Activated CD4-positive, alpha-beta T cell treated with anti-CD3 and anti-CD28 coated beads, Interleukin-2, amount 10 ng/mL, durations not matched to agents 7 days and 5 days (primary cell): ENCODE measurements around the gene ASCC1. TPM values are rescaled to one million over a fixed set of nuclear protein-coding genes. Genes with fewer than 3 reads are reported as not detected.

Experiments
- CTCF ChIA-PET: fragments of 350-600 bp; sonication (Branson Sonifier 250); formaldehyde crosslinking; loops from one replicate; lab custom pipeline; 2021; ENCODE audit warnings: antibody characterized with exemption; lab: Charles Lee
- POLR2A ChIA-PET: fragments of 350-600 bp; sonication (Branson Sonifier 250); formaldehyde crosslinking; loops from one replicate; lab custom pipeline; 2021; ENCODE audit warnings: antibody characterized with exemption; lab: Charles Lee
- DNase-seq: peaks from one replicate; pipeline ENCODE4 v3.0.0-alpha.2; 2020
- H3K27ac Mint-ChIP-seq: one replicate; pipeline ENCODE4 v1.8.0; 2021; ENCODE audit warnings: mild to moderate bottlenecking, moderate library complexity, mixed read lengths
- H3K27me3 Mint-ChIP-seq: one replicate; pipeline ENCODE4 v1.8.0; 2021; ENCODE audit warnings: mixed read lengths
- H3K36me3 Mint-ChIP-seq: one replicate; pipeline ENCODE4 v1.8.0; 2021; ENCODE audit warnings: low read depth, mixed read lengths
- H3K4me1 Mint-ChIP-seq: one replicate; pipeline ENCODE4 v1.8.0; 2021; ENCODE audit warnings: mixed read lengths
- H3K4me3 Mint-ChIP-seq: one replicate; pipeline ENCODE4 v1.8.0; 2021; ENCODE audit warnings: mild to moderate bottlenecking, moderate library complexity, mixed read lengths
- H3K9me3 Mint-ChIP-seq: one replicate; pipeline ENCODE4 v1.8.0; 2021; ENCODE audit warnings: mixed read lengths
- total RNA-seq, 2 experiments: library from RNA; stranded (reverse); gene quantifications; one replicate each; pipeline ENCODE4 v1.2.3, GENCODE V29; 2021

Gene ASCC1
- total RNA-seq, 2 experiments from 2014 or later: 24.8 to 35.6 TPM

- ChIA-PET CTCF (interaction anchor here (0.6 to 1.4 kb wide), 6 partner anchors 12 to 517 kb away, joined by 3 to 5 read pairs (median 4); no protein-coding TSS in a partner anchor), POLR2A (interaction anchor here (0.8 to 1.0 kb wide), 3 partner anchors 9 to 28 kb away, joined by 3 to 4 read pairs (median 4); no protein-coding TSS in a partner anchor)
- Mint-ChIP-seq H3K36me3 (peaks cover 46% of the 10 kb centered on the region), H3K4me3 (peak within 1 kb of the TSS; percentile 99), H3K4me1 (peaks cover 54% of the 10 kb centered on the region), H3K27ac (peak within 1 kb of the TSS; percentile 100), H3K9me3 (no peaks in the 10 kb centered on the region), H3K27me3 (no peaks in the 10 kb centered on the region)
- peak; percentile 81 for DNase-seq
Observed at GRCh38 chr10:72087969-72088888, 127.8 kb downstream of the ASCC1 start, which contains the start of gene SPOCK2. SPOCK2 (minus strand) TSS chr10:72088551; CDS start chr10:72088328, 223 bp downstream.

DNA sequence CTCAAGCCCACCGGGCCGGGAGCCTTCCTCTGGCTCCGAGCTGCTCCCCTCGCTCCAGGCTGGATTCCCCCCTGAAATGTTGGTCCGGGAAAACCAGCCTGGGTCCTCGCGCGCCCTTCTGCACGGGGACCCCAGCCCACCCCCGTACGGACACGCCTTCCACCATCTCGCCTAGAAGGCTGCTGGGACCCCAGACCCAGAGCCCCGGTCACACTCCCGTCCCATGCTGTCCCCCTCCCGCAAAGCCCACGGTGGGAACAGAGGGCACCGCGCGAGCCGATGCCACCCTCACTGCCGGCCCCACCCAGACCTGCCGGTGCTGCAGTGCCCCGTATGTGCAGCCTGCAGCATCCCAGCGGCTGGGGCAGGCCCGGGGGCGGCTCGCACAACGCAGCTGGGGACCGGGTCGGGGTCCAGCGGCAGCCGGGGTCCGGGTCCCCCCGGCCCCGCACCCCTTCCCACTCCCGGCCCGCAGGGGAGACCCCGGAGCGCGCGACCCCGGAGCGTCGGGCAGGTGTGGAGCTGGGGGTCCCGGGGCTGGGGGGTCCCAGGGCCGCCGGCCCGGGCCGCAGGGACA, 128.6 kb downstream of the ASCC1 start:
- ChIA-PET CTCF (interaction anchor here (0.7 to 1.1 kb wide), 3 partner anchors 9 to 123 kb away, joined by 3 read pairs; no protein-coding TSS in a partner anchor), POLR2A (no interaction called here)
- DNase-seq: peak; percentile 50
- Mint-ChIP-seq H3K27ac (peak overlapping the region; percentile 93), H3K9me3 (no peaks in the 10 kb centered on the region), H3K4me3 (peak overlapping the region; percentile 79), H3K4me1 (peaks cover 60% of the 10 kb centered on the region), H3K36me3 (peaks cover 50% of the 10 kb centered on the region), H3K27me3 (no peaks in the 10 kb centered on the region)

GRCh38 chr10:72086466-72087391, 129.3 kb downstream of the ASCC1 start:
- peak overlapping the region; percentile 79 for H3K4me3 Mint-ChIP-seq
- peak; percentile 79 for DNase-seq
- CTCF ChIA-PET: interaction anchor here (0.7 kb wide), 1 partner anchor 8 kb away, joined by 3 read pairs; no protein-coding TSS in a partner anchor
- H3K27ac Mint-ChIP-seq: peak overlapping the region; percentile 93
- H3K27me3 Mint-ChIP-seq: no peaks in the 10 kb centered on the region
- no peaks in the 10 kb centered on the region for H3K9me3 Mint-ChIP-seq
- POLR2A ChIA-PET: no interaction called here
- peaks cover 65% of the 10 kb centered on the region for H3K4me1 Mint-ChIP-seq
- H3K36me3 Mint-ChIP-seq: peaks cover 53% of the 10 kb centered on the region

- H3K9me3 Mint-ChIP-seq: no peaks in the 10 kb centered on the region
- no peaks in the 10 kb centered on the region for H3K27me3 Mint-ChIP-seq
- H3K27ac Mint-ChIP-seq: peak overlapping the region; percentile 83
- ChIA-PET CTCF (interaction anchor here (2.0 kb wide), 1 partner anchor 251 kb away, joined by 8 read pairs; no protein-coding TSS in a partner anchor), POLR2A (interaction anchor here (0.6 kb wide), 1 partner anchor 9 kb away, joined by 4 read pairs; no protein-coding TSS in a partner anchor)
- DNase-seq: no peak
- H3K4me3 Mint-ChIP-seq: peak overlapping the region; percentile 79
- peaks cover 59% of the 10 kb centered on the region for H3K36me3 Mint-ChIP-seq
- H3K4me1 Mint-ChIP-seq: peaks cover 71% of the 10 kb centered on the region
Observed at GRCh38 chr10:72085864-72086465, 130.1 kb downstream of the ASCC1 start.

DNA sequence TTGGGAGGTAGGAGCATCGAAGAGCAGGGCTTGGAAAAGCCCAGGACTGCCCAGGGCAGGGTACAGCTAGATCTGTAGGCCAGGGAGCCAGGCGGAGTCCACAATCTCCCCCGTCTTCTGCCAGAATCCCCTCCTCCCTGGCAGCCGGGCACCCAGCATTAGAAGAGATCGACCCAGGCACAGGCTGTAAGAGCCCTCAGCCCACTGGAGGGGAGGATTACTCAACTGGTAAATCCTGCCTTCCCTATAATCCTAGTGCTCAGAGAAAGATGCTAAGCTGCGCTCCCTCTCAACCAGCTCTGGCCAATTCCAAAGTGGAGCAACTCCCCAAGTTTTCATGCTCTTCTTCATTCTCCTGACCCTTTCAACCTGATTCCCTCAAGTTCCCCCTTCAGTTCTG, 130.9 kb downstream of the ASCC1 start:
- Mint-ChIP-seq H3K36me3 (peaks cover 62% of the 10 kb centered on the region), H3K27ac (peak overlapping the region; percentile 83)
- CTCF ChIA-PET: interaction anchor here (1.1 to 2.0 kb wide), 3 partner anchors 9 to 252 kb away, joined by 3 to 8 read pairs (median 3); no protein-coding TSS in a partner anchor

DNA sequence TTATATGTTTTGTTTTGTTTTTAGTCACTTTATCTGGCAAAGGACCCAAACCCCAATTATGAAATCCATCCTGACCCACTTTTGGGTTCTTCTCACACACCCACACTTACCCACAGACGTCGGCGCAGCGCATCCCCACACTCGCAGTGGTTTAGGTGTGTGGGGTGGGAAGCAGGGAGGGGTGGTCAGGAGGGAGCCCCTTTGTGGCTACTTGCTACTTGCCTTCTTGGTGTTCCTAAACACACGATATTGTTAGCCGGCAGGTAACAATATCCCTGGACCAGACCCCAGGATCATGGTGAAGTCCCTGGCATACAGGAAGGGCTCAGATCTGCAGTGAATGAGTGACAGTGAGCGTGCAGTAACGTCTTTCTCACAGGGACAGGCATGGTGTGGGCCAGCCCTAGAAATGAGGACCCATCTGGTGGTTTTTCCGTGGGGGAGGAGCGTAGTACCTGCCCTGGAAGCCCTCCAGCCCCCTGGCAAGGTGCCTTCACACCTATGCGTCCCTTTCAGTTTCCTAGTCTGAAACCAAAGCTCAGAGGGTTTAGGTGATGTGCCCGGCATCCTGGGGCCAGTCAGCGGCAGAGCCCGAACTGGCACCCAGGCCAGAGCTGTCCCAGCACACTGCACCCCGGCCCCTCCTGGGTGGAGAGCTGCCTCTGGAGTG, 132.2 kb downstream of the ASCC1 start:
- Mint-ChIP-seq H3K9me3 (no peaks in the 10 kb centered on the region), H3K4me1 (peaks cover 76% of the 10 kb centered on the region), H3K27me3 (no peaks in the 10 kb centered on the region), H3K4me3 (peak overlapping the region; percentile 79), H3K27ac (peak overlapping the region; percentile 77), H3K36me3 (peaks cover 63% of the 10 kb centered on the region)
- ChIA-PET POLR2A (no interaction called here), CTCF (interaction anchor here (0.6 to 2.0 kb wide), 4 partner anchors 36 to 253 kb away, joined by 3 to 8 read pairs (median 4); no protein-coding TSS in a partner anchor)
- peak; percentile 55 for DNase-seq

More for the DNA sequence above, 130.9 kb downstream of the ASCC1 start:
- DNase-seq: no peak
- H3K4me1 Mint-ChIP-seq: peaks cover 76% of the 10 kb centered on the region
- H3K4me3 Mint-ChIP-seq: peak overlapping the region; percentile 79
- POLR2A ChIA-PET: no interaction called here
- no peaks in the 10 kb centered on the region for H3K27me3 Mint-ChIP-seq
- H3K9me3 Mint-ChIP-seq: no peaks in the 10 kb centered on the region

DNA sequence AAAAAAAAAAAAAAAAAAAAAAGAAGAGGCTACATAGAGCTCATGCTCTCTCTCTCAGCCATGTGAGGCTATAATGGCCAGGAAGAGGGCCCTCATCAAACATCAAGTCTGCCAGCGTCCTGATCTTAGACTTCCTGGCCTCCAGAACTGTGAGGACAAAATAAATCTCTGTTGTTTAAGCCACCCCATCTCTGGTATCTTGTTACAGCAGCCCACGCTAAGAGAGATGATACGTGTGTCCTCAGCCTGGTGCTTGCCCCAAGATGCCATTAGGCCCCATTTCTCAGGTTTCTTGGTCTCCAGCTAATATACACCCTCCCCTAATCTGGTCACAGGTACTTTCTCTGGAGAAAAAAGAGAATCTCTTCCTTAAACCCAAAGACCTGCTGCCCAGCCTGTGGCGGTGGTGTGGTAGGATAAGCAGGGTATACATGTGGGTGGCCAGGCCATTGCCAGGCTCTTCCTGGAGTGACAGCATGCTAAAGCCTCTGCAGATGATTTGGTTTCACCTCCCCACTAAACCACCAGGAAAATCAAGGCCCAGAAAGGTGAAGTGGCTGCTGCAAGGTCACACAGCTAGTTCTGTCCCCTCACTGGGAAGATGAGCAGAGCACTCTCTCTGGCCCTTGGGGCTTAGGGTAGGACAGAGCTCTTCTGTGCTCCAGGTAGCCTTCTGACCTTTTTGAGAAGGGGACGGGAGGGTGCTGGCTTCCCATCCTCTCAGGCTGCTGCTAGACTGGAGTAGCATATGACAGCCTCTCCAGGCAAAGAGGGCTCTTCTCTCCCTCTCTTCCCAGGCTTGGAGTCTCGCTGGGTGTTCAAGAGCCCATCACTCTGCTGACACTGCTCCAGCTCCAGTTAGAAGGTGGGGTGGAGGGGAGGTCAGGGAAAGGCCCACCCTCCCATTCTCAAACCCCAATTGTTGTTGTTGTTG, 133.0 kb downstream of the ASCC1 start:
- Mint-ChIP-seq H3K4me3 (peak overlapping the region; percentile 79), H3K9me3 (no peaks in the 10 kb centered on the region), H3K36me3 (peaks cover 65% of the 10 kb centered on the region), H3K4me1 (peaks cover 80% of the 10 kb centered on the region), H3K27me3 (no peaks in the 10 kb centered on the region), H3K27ac (peak overlapping the region; percentile 77)
- POLR2A ChIA-PET: no interaction called here
- DNase-seq: no peak
- CTCF ChIA-PET: interaction anchor here (0.6 to 1.4 kb wide), 4 partner anchors 11 to 288 kb away, joined by 3 to 4 read pairs (median 3); no protein-coding TSS in a partner anchor

DNA sequence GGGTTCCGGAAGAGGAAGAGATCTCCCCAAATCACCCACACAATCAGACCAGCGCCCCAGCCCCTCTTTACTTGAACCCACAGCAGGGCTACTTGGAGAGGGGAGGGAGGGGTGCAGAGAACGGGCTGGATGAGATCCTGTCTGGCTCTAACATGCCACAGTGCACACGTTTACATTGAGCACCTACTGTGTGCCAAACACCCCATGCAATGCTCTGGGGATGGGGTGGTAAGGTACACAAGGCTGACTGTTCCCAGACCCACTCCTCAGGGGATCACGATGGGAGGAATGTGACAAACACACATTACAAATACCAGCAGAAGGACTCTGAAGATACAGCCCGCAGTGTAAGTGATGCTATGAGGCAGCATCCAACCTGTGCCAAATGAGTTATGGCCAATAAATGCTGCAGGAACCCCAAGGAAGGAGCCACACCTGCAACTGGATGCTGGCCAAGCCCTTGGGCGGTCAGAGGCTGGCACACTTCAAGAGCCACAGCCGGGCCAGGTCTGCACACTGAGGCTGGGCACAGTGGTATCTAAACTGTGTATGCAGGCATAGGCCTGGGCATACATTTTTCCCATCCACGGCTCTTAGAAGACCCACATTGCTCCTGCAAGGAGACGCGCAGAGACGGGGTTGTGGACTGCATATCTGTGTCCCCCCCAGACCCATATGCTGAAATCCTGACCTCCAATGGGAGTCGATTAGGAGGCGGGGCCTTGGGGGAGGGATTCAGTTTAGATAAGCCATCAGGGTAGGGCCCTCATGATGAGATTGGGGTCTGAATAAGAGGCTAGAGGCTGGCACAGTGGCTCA, 134.1 kb downstream of the ASCC1 start:
- CTCF ChIA-PET: interaction anchor here (0.6 kb wide), 1 partner anchor 521 kb away, joined by 3 read pairs; no protein-coding TSS in a partner anchor
- POLR2A ChIA-PET: no interaction called here
- H3K27ac Mint-ChIP-seq: peak overlapping the region; percentile 69
- no peak overlapping the region for H3K4me3 Mint-ChIP-seq
- no peaks in the 10 kb centered on the region for H3K9me3 Mint-ChIP-seq
- no peak for DNase-seq
- peaks cover 69% of the 10 kb centered on the region for H3K36me3 Mint-ChIP-seq
- H3K4me1 Mint-ChIP-seq: peaks cover 89% of the 10 kb centered on the region
- H3K27me3 Mint-ChIP-seq: no peaks in the 10 kb centered on the region

DNA sequence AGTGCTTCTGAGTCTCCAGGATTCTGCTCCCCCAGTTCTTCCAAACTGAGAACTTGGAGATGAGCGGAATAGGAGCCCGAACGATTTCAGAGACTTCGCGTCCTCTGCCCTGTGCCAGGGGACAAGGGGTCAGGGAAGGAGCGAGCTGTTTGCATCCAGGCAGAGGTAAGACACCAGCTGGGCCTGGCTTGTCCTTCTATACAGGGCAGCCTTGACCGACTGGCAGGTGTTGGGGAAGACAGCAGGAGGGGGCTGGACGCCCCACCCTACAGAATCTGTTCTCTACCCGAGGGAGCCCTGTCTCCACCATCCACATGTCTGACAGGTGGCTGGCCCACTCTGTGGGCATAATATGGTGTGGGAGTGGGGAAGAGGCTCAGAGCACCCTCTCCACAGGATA, 134.9 kb downstream of the ASCC1 start:
- H3K27me3 Mint-ChIP-seq: no peaks in the 10 kb centered on the region
- no peaks in the 10 kb centered on the region for H3K9me3 Mint-ChIP-seq
- CTCF ChIA-PET: interaction anchor here (0.6 kb wide), 2 partner anchors 141 to 522 kb away, joined by 3 read pairs; no protein-coding TSS in a partner anchor
- H3K36me3 Mint-ChIP-seq: peaks cover 62% of the 10 kb centered on the region
- no peak for DNase-seq
- POLR2A ChIA-PET: no interaction called here
- H3K4me3 Mint-ChIP-seq: no peak overlapping the region
- peak overlapping the region; percentile 69 for H3K27ac Mint-ChIP-seq
- peaks cover 89% of the 10 kb centered on the region for H3K4me1 Mint-ChIP-seq
